Naive thymus-derived CD4-positive, alpha-beta T cell (primary cell): ENCODE measurements around the gene HMCES. TPM values are rescaled to one million over a fixed set of nuclear protein-coding genes. Genes with fewer than 3 reads are reported as not detected.
A peak's percentile ranks its signal among the peaks of the same experiment; 100 is the strongest.

ENCODE experiments used
- ATAC-seq: fragments of 150-1000 bp; cut with Tn5 transposase; 2 replicates; pipeline ENCODE4 v1.10.0; 2021; ENCODE audit warnings: mild to moderate bottlenecking, moderate library complexity
- CTCF ChIA-PET: fragments of 350-600 bp; sonication (Branson Sonifier 250); formaldehyde crosslinking; loops from one replicate; lab custom pipeline; 2021; ENCODE audit warnings: antibody characterized with exemption; lab: Charles Lee
- POLR2A ChIA-PET: fragments of 350-600 bp; sonication (Branson Sonifier 250); formaldehyde crosslinking; loops from one replicate; lab custom pipeline; 2021; ENCODE audit warnings: antibody characterized with exemption, inconsistent platforms; lab: Charles Lee
- DNase-seq, 9 donors: peaks; one replicate each; pipeline versions ENCODE4 v3.0.0 to v3.0.0-alpha.2; 2020 to 2022; ENCODE audit warnings: mixed read lengths in 1 of 9
- H3K27ac ChIP-seq: one replicate; pipeline ENCODE4 v1.7.0; 2013; ENCODE audit warnings: mild to moderate bottlenecking, low read depth, low read length, moderate library complexity
- H3K27me3 ChIP-seq, 2 donors: one replicate each; pipeline ENCODE4 v1.7.0; 2013; ENCODE audit warnings: low read length in 2 of 2, mild to moderate bottlenecking in 2 of 2, moderate library complexity in 2 of 2; ENCODE audit not compliant: control insufficient read depth in 2 of 2, insufficient read depth in 2 of 2
- H3K36me3 ChIP-seq, 3 experiments: 1 replicate in 2 of 3; 2 replicates in 1 of 3; pipeline ENCODE4 v1.7.0; 2013; ENCODE audit warnings: low read length in 3 of 3, mild to moderate bottlenecking in 3 of 3, moderate library complexity in 1 of 3; ENCODE audit not compliant: insufficient read depth in 3 of 3, control insufficient read depth in 2 of 3
- H3K4me1 ChIP-seq, 2 donors: one replicate each; pipeline ENCODE4 v1.7.0; 2013; ENCODE audit warnings: low read length in 2 of 2, mild to moderate bottlenecking in 2 of 2, moderate library complexity in 1 of 2; ENCODE audit not compliant: control insufficient read depth in 2 of 2, insufficient read depth in 2 of 2
- H3K4me3 ChIP-seq: 2 replicates; pipeline ENCODE4 v1.7.0; 2013; ENCODE audit warnings: mild to moderate bottlenecking, low read length
- H3K9me3 ChIP-seq, 3 experiments: 1 replicate in 2 of 3; 2 replicates in 1 of 3; pipeline ENCODE4 v1.7.0; 2013; ENCODE audit warnings: low read length in 3 of 3; ENCODE audit not compliant: control insufficient read depth in 2 of 3
- H3K27ac Mint-ChIP-seq, 9 donors: one replicate each; pipeline ENCODE4 v1.8.0; 2020 to 2022; ENCODE audit warnings: mixed read lengths in 9 of 9, mild to moderate bottlenecking in 8 of 9, moderate library complexity in 5 of 9, inconsistent platforms in 2 of 9
- H3K27me3 Mint-ChIP-seq, 5 donors: one replicate each; pipeline ENCODE4 v1.8.0; 2021 to 2022; ENCODE audit warnings: mixed read lengths in 5 of 5, mild to moderate bottlenecking in 1 of 5
- H3K36me3 Mint-ChIP-seq, 5 donors: one replicate each; pipeline ENCODE4 v1.8.0; 2020 to 2022; ENCODE audit warnings: mixed read lengths in 5 of 5, mild to moderate bottlenecking in 3 of 5, inconsistent platforms in 1 of 5
- H3K4me1 Mint-ChIP-seq, 7 donors: one replicate each; pipeline ENCODE4 v1.8.0; 2020 to 2022; ENCODE audit warnings: mixed read lengths in 7 of 7, mild to moderate bottlenecking in 3 of 7, inconsistent platforms in 1 of 7
- H3K4me3 Mint-ChIP-seq, 10 donors: one replicate each; pipeline ENCODE4 v1.8.0; 2020 to 2022; ENCODE audit warnings: mild to moderate bottlenecking in 10 of 10, mixed read lengths in 10 of 10, moderate library complexity in 6 of 10, inconsistent platforms in 2 of 10
- H3K9me3 Mint-ChIP-seq, 11 donors: one replicate each; pipeline ENCODE4 v1.8.0; 2020 to 2022; ENCODE audit warnings: mixed read lengths in 11 of 11, mild to moderate bottlenecking in 4 of 11, inconsistent platforms in 1 of 11, moderate library complexity in 1 of 11
- intact Hi-C, 2 donors: fragments of 100-400 bp; cut with micrococcal nuclease; formaldehyde crosslinking; loops; one replicate each; pipeline ENCODE4 v1.15.1; 2023
- polyA plus RNA-seq, 2 donors: library from polyadenylated mRNA; unstranded; fragments of 300-500 nt; fragmentation: Illumina TruSeq; gene quantifications; one replicate each; pipeline ENCODE4 v1.2.3, GENCODE V29; 2021
- total RNA-seq, 6 experiments: library from RNA in 5 of 6; stranded (reverse) in 5 of 6; gene quantifications; 1 replicate in 5 of 6; 2 replicates in 1 of 6; pipeline ENCODE4 v1.2.3 and lab custom pipeline; 2021 to 2026

HMCES gene
- total and polyA plus RNA-seq, 7 experiments from 2014 or later = 45.7 to 135 (median 56.3) TPM

DNA sequence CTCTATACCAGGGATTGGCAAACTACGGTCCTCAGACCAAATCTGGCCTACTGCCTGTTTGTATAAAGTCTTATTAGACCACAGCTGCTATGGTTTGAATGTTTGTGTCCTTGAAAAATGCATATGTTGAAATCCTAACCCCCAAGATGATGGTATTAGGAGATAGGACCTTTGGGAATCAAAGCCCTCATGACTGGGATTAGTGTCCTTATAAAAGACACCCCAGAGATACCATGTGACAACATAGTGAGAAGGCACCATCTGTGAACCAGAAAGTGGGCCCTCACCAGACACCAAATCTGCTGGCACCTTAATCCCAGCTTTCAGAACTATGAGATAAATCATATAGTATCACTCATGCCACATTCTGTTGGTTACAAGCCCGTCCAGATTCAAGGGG, 7.4 kb downstream of the HMCES start:
- Histone ChIP-seq H3K27ac (no peak overlapping the region), H3K27me3 (no peaks in the 10 kb centered on the region), H3K4me1 (peaks cover 8 to 20% of the 10 kb centered on the region in 2 donors), H3K4me3 (no peak overlapping the region), H3K36me3 (peaks cover 0 to 46% (median 12%) of the 10 kb centered on the region in 3 experiments), H3K9me3 (no peaks in the 10 kb centered on the region)
- no peak for DNase-seq
- Mint-ChIP-seq H3K27me3 (no peaks in the 10 kb centered on the region), H3K27ac (peak overlapping the region in 3 of 9 donors; percentile 36 to 52 (median 48)), H3K4me3 (no peak overlapping the region), H3K4me1 (peaks cover 24 to 59% (median 46%) of the 10 kb centered on the region in 7 donors), H3K9me3 (no peaks in the 10 kb centered on the region), H3K36me3 (peaks cover 0 to 13% (median 5%) of the 10 kb centered on the region in 5 donors)
- ChIA-PET CTCF (interaction anchor here (0.7 kb wide), 1 partner anchor 217 kb away, joined by 3 read pairs; no protein-coding TSS in a partner anchor), POLR2A (interaction anchor here (1.4 kb wide), 1 partner anchor 30 kb away, joined by 6 read pairs; a partner anchor contains a TSS)
- intact Hi-C loops = no loop called here
- ATAC-seq = no peak

DNA sequence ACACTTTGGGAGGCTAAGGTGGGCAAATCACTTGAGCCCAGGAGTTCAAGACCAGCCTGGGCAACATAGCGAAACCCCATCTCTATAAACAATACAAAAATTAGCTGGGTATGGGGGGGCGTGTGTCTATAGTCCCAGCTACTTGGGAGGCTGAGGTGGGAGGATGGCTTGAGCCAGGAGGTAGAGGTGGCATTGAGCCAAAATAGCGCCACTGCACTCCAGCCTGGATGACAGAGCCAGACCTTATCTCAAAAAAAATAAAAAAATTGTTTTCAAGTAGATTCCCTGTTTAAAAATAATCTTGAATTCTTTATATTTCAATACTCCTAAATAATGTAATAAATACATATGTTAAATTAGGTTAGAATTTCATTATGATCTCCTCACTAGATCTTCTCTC, 9.8 kb downstream of the HMCES start:
- ChIA-PET CTCF (interaction anchor here (0.7 kb wide), 1 partner anchor 276 kb away, joined by 4 read pairs; no protein-coding TSS in a partner anchor), POLR2A (interaction anchor here (1.9 to 12.2 kb wide), 2 partner anchors 9 to 25 kb away, joined by 10 to 108 read pairs; partner anchors contain the start of gene HMCES)
- Mint-ChIP-seq H3K36me3 (peaks cover 7 to 26% (median 14%) of the 10 kb centered on the region in 5 donors), H3K4me1 (peaks cover 13 to 40% (median 29%) of the 10 kb centered on the region in 7 donors), H3K4me3 (no peak overlapping the region), H3K27ac (peak overlapping the region in 2 of 9 donors; percentile 21 to 25), H3K27me3 (no peaks in the 10 kb centered on the region), H3K9me3 (no peaks in the 10 kb centered on the region)
- H3K9me3 ChIP-seq = no peaks in the 10 kb centered on the region
- H3K27ac ChIP-seq = no peak overlapping the region
- no peaks in the 10 kb centered on the region for H3K27me3 ChIP-seq
- no peak for ATAC-seq
- no peaks in the 10 kb centered on the region for H3K4me1 ChIP-seq
- H3K36me3 ChIP-seq = peaks cover 0 to 65% (median 15%) of the 10 kb centered on the region in 3 experiments
- H3K4me3 ChIP-seq = no peak overlapping the region
- intact Hi-C loops = no loop called here
- DNase-seq = no peak

DNA sequence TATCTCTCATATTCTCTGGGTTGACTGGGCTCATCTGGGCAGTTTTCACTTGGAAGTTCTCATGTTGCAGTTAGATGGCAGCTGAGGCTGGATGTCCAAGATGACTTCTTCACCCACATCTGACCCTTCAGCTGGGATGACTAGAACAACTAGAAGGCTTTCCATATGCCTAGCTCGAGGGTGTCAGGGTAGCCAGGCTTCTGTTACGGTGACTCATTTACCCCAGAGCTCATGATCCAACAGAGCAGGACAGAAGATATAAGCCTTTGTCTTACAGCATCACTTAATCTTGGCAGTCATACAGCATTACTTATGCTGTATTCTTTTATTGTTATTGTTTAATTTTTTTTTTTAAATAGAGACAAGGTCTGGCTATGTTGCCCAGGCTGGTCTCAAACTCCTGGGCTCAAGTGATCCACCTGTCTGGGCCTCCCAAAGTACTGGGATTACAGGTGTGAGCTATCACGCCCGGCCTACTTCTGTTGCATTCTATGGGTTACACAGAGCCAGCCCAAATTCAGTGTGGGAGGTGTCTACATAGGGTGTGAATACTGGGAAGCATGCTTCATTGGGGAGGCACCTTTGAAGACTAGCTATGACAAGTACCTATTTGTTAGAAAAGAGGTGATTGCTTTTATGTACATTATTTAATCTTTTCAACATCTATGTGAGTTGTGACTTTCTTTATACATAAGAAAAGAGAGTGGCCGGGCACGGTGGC, 10.7 kb downstream of the HMCES start:
- no peaks in the 10 kb centered on the region for H3K9me3 ChIP-seq
- intact Hi-C loops = no loop called here
- no peaks in the 10 kb centered on the region for H3K27me3 ChIP-seq
- ChIA-PET CTCF (interaction anchor here (0.7 kb wide), 1 partner anchor 277 kb away, joined by 4 read pairs; no protein-coding TSS in a partner anchor), POLR2A (interaction anchor here (0.8 to 12.2 kb wide), 3 partner anchors 10 to 581 kb away, joined by 4 to 108 read pairs (median 10); partner anchors contain the start of gene HMCES)
- Mint-ChIP-seq H3K27me3 (no peaks in the 10 kb centered on the region), H3K9me3 (no peaks in the 10 kb centered on the region), H3K4me3 (no peak overlapping the region), H3K36me3 (peaks cover 8 to 26% (median 14%) of the 10 kb centered on the region in 5 donors), H3K27ac (peak overlapping the region in 3 of 9 donors; percentile 43 to 84 (median 47)), H3K4me1 (peaks cover 13 to 37% (median 23%) of the 10 kb centered on the region in 7 donors)
- no peaks in the 10 kb centered on the region for H3K4me1 ChIP-seq
- H3K36me3 ChIP-seq = peaks cover 0 to 65% (median 11%) of the 10 kb centered on the region in 3 experiments
- no peak overlapping the region for H3K4me3 ChIP-seq
- ATAC-seq = no peak
- no peak overlapping the region for H3K27ac ChIP-seq
- no peak for DNase-seq

DNA sequence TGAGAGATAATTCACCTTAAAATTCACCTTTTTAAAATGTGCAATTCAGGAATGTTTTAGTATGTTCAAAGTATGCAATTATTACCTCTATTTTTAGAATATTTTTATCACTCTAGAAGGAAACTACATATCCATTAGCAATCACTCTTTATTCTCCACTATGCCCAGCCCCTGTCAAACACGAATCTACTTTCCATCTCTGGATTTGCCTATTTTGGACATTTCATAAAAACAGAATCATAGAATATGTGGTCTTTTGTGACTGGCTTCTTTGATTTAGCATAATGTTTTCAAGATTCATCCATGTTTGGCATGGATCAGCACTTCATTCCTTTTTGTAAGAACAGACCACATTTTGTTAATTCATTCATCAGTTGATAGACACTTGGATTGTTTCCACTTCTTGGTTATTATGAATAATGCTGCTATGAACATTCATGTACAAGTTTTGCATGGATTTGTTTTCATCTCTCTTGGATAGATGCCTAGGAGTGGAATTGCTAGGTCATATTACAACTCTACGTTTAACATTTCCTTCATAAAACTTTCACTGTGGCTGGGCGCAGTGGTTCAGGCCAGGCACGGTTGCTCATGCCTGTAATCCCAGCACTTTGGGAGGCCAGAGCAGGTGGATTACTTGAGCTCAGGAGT, 12.7 kb downstream of the HMCES start:
- no peak for ATAC-seq
- Histone ChIP-seq H3K27me3 (no peaks in the 10 kb centered on the region), H3K9me3 (no peaks in the 10 kb centered on the region), H3K36me3 (peaks cover 0 to 74% (median 11%) of the 10 kb centered on the region in 3 experiments), H3K4me3 (no peak overlapping the region), H3K27ac (no peak overlapping the region), H3K4me1 (no peaks in the 10 kb centered on the region)
- Mint-ChIP-seq H3K9me3 (no peaks in the 10 kb centered on the region), H3K4me1 (peaks cover 9 to 26% (median 20%) of the 10 kb centered on the region in 7 donors), H3K27ac (peak overlapping the region in 3 of 9 donors; percentile 52 to 71 (median 53)), H3K36me3 (peaks cover 9 to 34% (median 17%) of the 10 kb centered on the region in 5 donors), H3K27me3 (no peaks in the 10 kb centered on the region), H3K4me3 (no peak overlapping the region)
- no peak for DNase-seq
- CTCF ChIA-PET = interaction anchor here (1.7 kb wide), 1 partner anchor 321 kb away, joined by 3 read pairs; no protein-coding TSS in a partner anchor
- POLR2A ChIA-PET = interaction anchor here (0.6 to 12.2 kb wide), 3 partner anchors 22 to 263 kb away, joined by 3 to 108 read pairs (median 3); a partner anchor contains a TSS
- intact Hi-C loops = no loop called here

DNA sequence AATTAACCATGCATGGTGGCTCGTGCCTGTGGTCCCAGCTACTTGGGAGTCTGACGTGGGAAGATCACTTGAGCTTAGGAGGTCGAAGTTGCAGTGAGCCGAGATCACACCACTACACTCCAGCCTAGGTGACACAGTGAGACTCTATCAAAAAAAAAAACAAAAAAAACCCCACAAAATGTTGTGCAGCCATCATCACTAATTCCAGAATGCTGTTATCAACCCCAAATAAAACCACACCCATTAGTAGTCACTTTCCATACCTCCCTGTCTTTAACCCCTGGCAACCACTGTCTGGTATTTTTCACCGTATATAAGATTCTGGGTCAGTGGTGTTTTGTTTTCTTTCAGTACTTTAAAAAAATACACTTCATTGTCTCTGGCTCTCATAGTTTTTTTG, 16.6 kb downstream of the HMCES start:
- H3K27me3 ChIP-seq = no peaks in the 10 kb centered on the region
- ChIA-PET POLR2A (interaction anchor here (0.7 to 12.2 kb wide), 2 partner anchors 11 to 18 kb away, joined by 3 to 108 read pairs; a partner anchor contains a TSS), CTCF (no interaction called here)
- Mint-ChIP-seq H3K9me3 (no peaks in the 10 kb centered on the region), H3K4me3 (no peak overlapping the region), H3K36me3 (peaks cover 9 to 51% (median 25%) of the 10 kb centered on the region in 5 donors), H3K4me1 (peaks cover 0 to 16% (median 15%) of the 10 kb centered on the region in 7 donors), H3K27ac (peak overlapping the region in 4 of 9 donors; percentile 3 to 61 (median 52)), H3K27me3 (no peaks in the 10 kb centered on the region)
- no peaks in the 10 kb centered on the region for H3K9me3 ChIP-seq
- H3K4me1 ChIP-seq = no peaks in the 10 kb centered on the region
- DNase-seq (no peak), ATAC-seq (no peak)
- H3K27ac ChIP-seq = no peak overlapping the region
- intact Hi-C loops = no loop called here
- no peak overlapping the region for H3K4me3 ChIP-seq
- peaks cover 8 to 72% (median 15%) of the 10 kb centered on the region in 3 experiments for H3K36me3 ChIP-seq
